OCI-LY7 (cell line): ENCODE data around the gene IL2RG. TPM values are rescaled to one million over a fixed set of nuclear protein-coding genes. Genes with fewer than 3 reads are reported as not detected.

Experiments used
- BruUV-seq: library from RNA; stranded (reverse); fragments of 400-500 nt; replicated peaks from 2 replicates; lab custom pipeline; 2021; lab: Mats Ljungman, UMichigan
- CTCF ChIA-PET: fragments of 300-600 bp; sonication (Branson Sonifier 250); formaldehyde crosslinking; loops from one replicate; lab custom pipeline; 2022; ENCODE audit warnings: antibody characterized with exemption; ENCODE audit not compliant: unreplicated experiment; lab: Charles Lee
- POLR2A ChIA-PET: fragments of 300-600 bp; sonication (Branson Sonifier 250); formaldehyde crosslinking; loops from one replicate; lab custom pipeline; 2022; ENCODE audit warnings: antibody characterized with exemption; lab: Charles Lee
- DNase-seq: peaks from one replicate; pipeline ENCODE4 v3.0.0-alpha.2; 2015; ENCODE audit warnings: low spot score
- H2AFZ ChIP-seq: fragments of 200-600 bp; sonication (generic), shearing (Covaris generic); 2 replicates; pipeline ENCODE4 v1.6.1; 2014; ENCODE audit warnings: mild to moderate bottlenecking, antibody characterized with exemption, low read length, moderate library complexity
- H3K27ac ChIP-seq: fragments of 200-600 bp; sonication (generic); 2 replicates; pipeline ENCODE4 v1.5.1; 2014; ENCODE audit warnings: mixed run types, low read depth, mild to moderate bottlenecking, moderate library complexity, low read length, inconsistent platforms; ENCODE audit not compliant: poor library complexity, severe bottlenecking
- H3K36me3 ChIP-seq: fragments of 200-600 bp; sonication (generic); 2 replicates; pipeline ENCODE4 v1.6.1; 2014; ENCODE audit warnings: mild to moderate bottlenecking, antibody characterized with exemption, low read length, moderate library complexity, mixed read lengths; ENCODE audit not compliant: insufficient read depth
- H3K4me1 ChIP-seq: fragments of 200-600 bp; sonication (generic); 2 replicates; pipeline ENCODE4 v1.5.1; 2014; ENCODE audit warnings: mild to moderate bottlenecking, low read length; ENCODE audit not compliant: insufficient read depth, poor library complexity, severe bottlenecking
- H3K4me2 ChIP-seq: fragments of 200-600 bp; sonication (generic); 2 replicates; pipeline ENCODE4 v1.6.1; 2014; ENCODE audit warnings: mild to moderate bottlenecking, low read length
- H3K4me3 ChIP-seq: fragments of 200-600 bp; sonication (generic); 2 replicates; pipeline ENCODE4 v1.5.1; 2014; ENCODE audit warnings: mild to moderate bottlenecking, low read depth, low read length; ENCODE audit not compliant: poor library complexity, severe bottlenecking
- H3K79me2 ChIP-seq: fragments of 200-600 bp; sonication (generic); 2 replicates; pipeline ENCODE4 v1.6.1; 2016; ENCODE audit warnings: low read depth, mild to moderate bottlenecking, low read length, moderate library complexity, mixed read lengths; ENCODE audit not compliant: insufficient read depth
- H3K9me2 ChIP-seq: fragments of 200-600 bp; sonication (generic); 2 replicates; pipeline ENCODE4 v1.6.1; 2016; ENCODE audit warnings: mild to moderate bottlenecking, low read length, mixed read lengths; ENCODE audit not compliant: insufficient read depth
- H3K9me3 ChIP-seq: fragments of 200-600 bp; sonication (generic); 2 replicates; pipeline ENCODE4 v1.6.1; 2014; ENCODE audit warnings: mild to moderate bottlenecking, mixed run types, low read length, mixed read lengths
- H4K20me1 ChIP-seq: fragments of 200-600 bp; sonication (generic); 2 replicates; pipeline ENCODE4 v1.6.1; 2014; ENCODE audit warnings: mild to moderate bottlenecking, antibody characterized with exemption, low read length, moderate library complexity, mixed read lengths; ENCODE audit not compliant: insufficient read depth
- CTCF ChIP-seq: fragments of 200-600 bp; sonication (generic); conservative IDR thresholded peaks from 2 replicates; pipeline ENCODE4 v1.5.1; 2014; ENCODE audit warnings: mild to moderate bottlenecking, antibody characterized with exemption, low read length, moderate library complexity, mixed read lengths
- EZH2phosphoT487 ChIP-seq: fragments of 200-600 bp; sonication (generic); IDR thresholded peaks from 2 replicates; pipeline ENCODE4 v1.6.1; 2018; ENCODE audit warnings: low read depth, borderline replicate concordance, mild to moderate bottlenecking, mixed run types, antibody characterized with exemption, low read length, moderate library complexity, mixed read lengths
- intact Hi-C: fragments of 100-400 bp; cut with micrococcal nuclease; formaldehyde crosslinking; loops from one replicate; pipeline ENCODE4 v1.10.0; 2022; ENCODE audit not compliant: unreplicated experiment
- total RNA-seq, 2 experiments: library from RNA; depleted of rRNA in 1 of 2; stranded (reverse); fragments of >200 nt in 1 of 2; shearing (Covaris generic) in 1 of 2; gene quantifications; 2 replicates each; pipeline ENCODE4 v1.2.3, GENCODE V29; 2014 to 2022

The IL2RG gene
- total RNA-seq, 2 experiments from 2014 or later, result 21.5 to 33.6 TPM

GRCh38 chrX:71091263-71091662 is 20.1 kb downstream of the IL2RG start:
- TF ChIP-seq CTCF (no peak), EZH2phosphoT487 (no peak)
- Histone ChIP-seq H4K20me1 (no peaks in the 10 kb centered on the region), H3K9me3 (no peaks in the 10 kb centered on the region), H3K27ac (no peak overlapping the region), H3K9me2 (no peaks in the 10 kb centered on the region), H3K4me3 (no peak overlapping the region), H3K4me2 (no peak overlapping the region), H2AFZ (no peak overlapping the region), H3K36me3 (no peaks in the 10 kb centered on the region), H3K79me2 (no peaks in the 10 kb centered on the region), H3K4me1 (peaks cover 6% of the 10 kb centered on the region)
- ChIA-PET POLR2A (no interaction called here), CTCF (no interaction called here)
- DNase-seq, result no peak
- intact Hi-C loops, result no loop called here
- no TSS peak for BruUV-seq

- Histone ChIP-seq H3K36me3 (no peaks in the 10 kb centered on the region), H3K27ac (no peak overlapping the region), H2AFZ (no peak overlapping the region), H3K4me2 (no peak overlapping the region), H3K9me2 (no peaks in the 10 kb centered on the region), H3K4me1 (no peaks in the 10 kb centered on the region), H4K20me1 (no peaks in the 10 kb centered on the region), H3K9me3 (no peaks in the 10 kb centered on the region), H3K79me2 (no peaks in the 10 kb centered on the region), H3K4me3 (no peak overlapping the region)
- POLR2A ChIA-PET, result interaction anchor here (0.5 kb wide), 2 partner anchors 14 to 882 kb away, joined by 3 to 4 read pairs; no protein-coding TSS in a partner anchor
- DNase-seq, result no peak
- TF ChIP-seq CTCF, result no peak
- no peak for TF ChIP-seq EZH2phosphoT487
- intact Hi-C loops, result no loop called here
- CTCF ChIA-PET, result no interaction called here
- BruUV-seq, result no TSS peak
Measured at GRCh38 chrX:71085900-71086299, 25.5 kb downstream of the IL2RG start.

GRCh38 chrX:71082822-71083221 is 28.6 kb downstream of the IL2RG start:
- POLR2A ChIA-PET, result interaction anchor here (1.1 kb wide), 1 partner anchor 207 kb away, joined by 9 read pairs; no protein-coding TSS in a partner anchor
- Histone ChIP-seq H3K79me2 (no peaks in the 10 kb centered on the region), H4K20me1 (no peaks in the 10 kb centered on the region), H2AFZ (no peak overlapping the region), H3K9me3 (no peaks in the 10 kb centered on the region), H3K9me2 (no peaks in the 10 kb centered on the region), H3K36me3 (no peaks in the 10 kb centered on the region), H3K27ac (no peak overlapping the region), H3K4me1 (no peaks in the 10 kb centered on the region), H3K4me3 (no peak overlapping the region), H3K4me2 (no peak overlapping the region)
- intact Hi-C loops, result no loop called here
- CTCF ChIA-PET, result no interaction called here
- BruUV-seq, result no TSS peak
- no peak for DNase-seq
- no peak for TF ChIP-seq CTCF
- TF ChIP-seq EZH2phosphoT487, result no peak
